GM21529 (cell line): ENCODE results near the gene FIBCD1.

Experiments
- ATAC-seq: cut with Tn5 transposase; IDR thresholded peaks from one replicate; pipeline ENCODE4 v1.9.1; 2021; ENCODE audit not compliant: unreplicated experiment

Gene FIBCD1

GRCh38 chr9:130862747-130863146 is 76.3 kb downstream of the FIBCD1 start:
- ATAC-seq: no peak

GRCh38 chr9:130862217-130862616 is 76.8 kb downstream of the FIBCD1 start:
- ATAC-seq: no peak

- no peak for ATAC-seq
These were observed 77.5 kb downstream of the FIBCD1 start for GRCh38 chr9:130861372-130862180.

GRCh38 chr9:130860458-130861316 is 78.4 kb downstream of the FIBCD1 start:
- ATAC-seq: no peak

- no peak for ATAC-seq
These were observed 80.0 kb downstream of the FIBCD1 start for GRCh38 chr9:130858739-130859705.

- ATAC-seq: no peak
These were observed 80.9 kb downstream of the FIBCD1 start for GRCh38 chr9:130857864-130858738.

- ATAC-seq: no peak
These were observed 82.6 kb downstream of the FIBCD1 start for GRCh38 chr9:130856474-130856873.

- ATAC-seq: no peak
These were observed 84.2 kb downstream of the FIBCD1 start for GRCh38 chr9:130854835-130855234.

GRCh38 chr9:130854092-130854491 is 85.0 kb downstream of the FIBCD1 start:
- ATAC-seq: no peak

- no peak for ATAC-seq
These were observed 86.2 kb downstream of the FIBCD1 start for GRCh38 chr9:130852801-130853200.
